MM.1S (cell line): ENCODE data around the gene EPN3.

Experiments used
- DNase-seq: peaks from one replicate; pipeline ENCODE4 v3.0.0-alpha.2; 2015
- H2AFZ ChIP-seq: fragments of 300-600 bp; sonication (generic); 2 replicates; pipeline ENCODE4 v1.6.0; 2016; ENCODE audit warnings: antibody characterized with exemption, low read length
- H3F3A ChIP-seq: fragments of 300-600 bp; sonication (generic); 2 replicates; pipeline ENCODE4 v1.6.1; 2016; ENCODE audit warnings: mild to moderate bottlenecking, antibody characterized with exemption, low read length, moderate library complexity, mixed read lengths; ENCODE audit not compliant: insufficient read depth
- H3K27ac ChIP-seq: fragments of 300-600 bp; sonication (generic); 2 replicates; pipeline ENCODE4 v1.5.1; 2016; ENCODE audit warnings: mild to moderate bottlenecking, low read length
- H3K27me3 ChIP-seq: fragments of 300-600 bp; sonication (generic); replicated peaks from 2 replicates; pipeline ENCODE4 v1.6.0; 2016; ENCODE audit warnings: low read length; ENCODE audit not compliant: insufficient read depth
- H3K36me3 ChIP-seq: fragments of 300-600 bp; sonication (generic); replicated peaks from 2 replicates; pipeline ENCODE4 v1.6.1; 2016; ENCODE audit warnings: mild to moderate bottlenecking, low read length, mixed read lengths; ENCODE audit not compliant: insufficient read depth
- H3K4me1 ChIP-seq: fragments of 300-600 bp; sonication (generic); 2 replicates; pipeline ENCODE4 v1.6.1; 2016; ENCODE audit warnings: low read length, mixed read lengths
- H3K4me2 ChIP-seq: fragments of 300-600 bp; sonication (generic); 2 replicates; pipeline ENCODE4 v1.6.0; 2016; ENCODE audit warnings: low read depth, low read length
- H3K4me3 ChIP-seq: fragments of 300-600 bp; sonication (generic); 2 replicates; pipeline ENCODE4 v1.5.1; 2016; ENCODE audit warnings: low read length, mixed read lengths
- H3K79me2 ChIP-seq: fragments of 300-600 bp; sonication (generic); 2 replicates; pipeline ENCODE4 v1.6.1; 2016; ENCODE audit warnings: mixed run types, low read length, mixed read lengths
- H3K9ac ChIP-seq: fragments of 300-600 bp; sonication (generic); 2 replicates; pipeline ENCODE4 v1.6.1; 2016; ENCODE audit warnings: low read length, mixed read lengths
- H3K9me2 ChIP-seq: fragments of 300-600 bp; sonication (generic); replicated peaks from 2 replicates; pipeline ENCODE4 v1.6.1; 2016; ENCODE audit warnings: mild to moderate bottlenecking, low read length, mixed read lengths; ENCODE audit not compliant: insufficient read depth
- H3K9me3 ChIP-seq: fragments of 300-600 bp; sonication (generic); replicated peaks from 2 replicates; pipeline ENCODE4 v1.6.1; 2016; ENCODE audit warnings: mild to moderate bottlenecking, low read length, mixed read lengths; ENCODE audit not compliant: insufficient read depth
- H4K20me1 ChIP-seq: fragments of 300-600 bp; sonication (generic); 2 replicates; pipeline ENCODE4 v1.6.1; 2016; ENCODE audit warnings: mild to moderate bottlenecking, low read length, moderate library complexity, mixed read lengths; ENCODE audit not compliant: insufficient read depth
- EZH2 ChIP-seq: fragments of 300-600 bp; sonication (generic); optimal IDR thresholded peaks from 2 replicates; pipeline ENCODE3; 2017; ENCODE audit warnings: low read depth, mild to moderate bottlenecking, antibody characterized with exemption, low read length, mixed read lengths
- EZH2phosphoT487 ChIP-seq: fragments of 300-600 bp; sonication (generic); IDR thresholded peaks from 2 replicates; pipeline ENCODE4 v1.6.1; 2018; ENCODE audit warnings: antibody characterized with exemption, low read length
- TF ChIP-seq, protein P1 (sequence below): fragments of 300-600 bp; sonication (generic); IDR thresholded peaks from 2 replicates; pipeline ENCODE4 v1.5.1; 2016; ENCODE audit warnings: antibody characterized with exemption, low read length, mixed read lengths

The EPN3 gene

DNA sequence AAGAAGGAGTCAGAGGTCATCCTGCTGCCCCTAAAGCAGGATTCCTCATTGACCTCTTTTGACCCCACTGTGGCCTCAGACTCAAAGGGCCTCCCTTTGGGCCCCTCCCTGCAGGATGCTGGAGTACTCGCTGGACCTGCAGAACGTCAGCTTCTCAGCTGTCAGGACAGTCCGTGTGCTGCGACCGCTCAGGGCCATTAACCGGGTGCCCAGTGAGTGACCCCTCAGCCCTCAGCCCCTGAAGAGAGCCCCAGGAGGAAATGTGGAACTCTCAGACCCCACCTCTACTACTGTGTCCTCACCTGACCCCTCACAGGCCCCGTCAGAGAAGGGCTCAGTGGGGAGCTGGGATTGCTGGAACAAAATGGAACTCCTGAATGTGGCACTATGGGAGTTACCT is 37.1 kb downstream of the EPN3 start:
- H3K4me2 ChIP-seq: no peak overlapping the region
- no peak overlapping the region for H3K4me3 ChIP-seq
- H3K27me3 ChIP-seq: peaks cover 95% of the 10 kb centered on the region
- no peaks in the 10 kb centered on the region for H3K9me3 ChIP-seq
- no peaks in the 10 kb centered on the region for H3K79me2 ChIP-seq
- TF ChIP-seq EZH2 (no peak), EZH2phosphoT487 (no peak)
- TF ChIP-seq, protein P1, sequence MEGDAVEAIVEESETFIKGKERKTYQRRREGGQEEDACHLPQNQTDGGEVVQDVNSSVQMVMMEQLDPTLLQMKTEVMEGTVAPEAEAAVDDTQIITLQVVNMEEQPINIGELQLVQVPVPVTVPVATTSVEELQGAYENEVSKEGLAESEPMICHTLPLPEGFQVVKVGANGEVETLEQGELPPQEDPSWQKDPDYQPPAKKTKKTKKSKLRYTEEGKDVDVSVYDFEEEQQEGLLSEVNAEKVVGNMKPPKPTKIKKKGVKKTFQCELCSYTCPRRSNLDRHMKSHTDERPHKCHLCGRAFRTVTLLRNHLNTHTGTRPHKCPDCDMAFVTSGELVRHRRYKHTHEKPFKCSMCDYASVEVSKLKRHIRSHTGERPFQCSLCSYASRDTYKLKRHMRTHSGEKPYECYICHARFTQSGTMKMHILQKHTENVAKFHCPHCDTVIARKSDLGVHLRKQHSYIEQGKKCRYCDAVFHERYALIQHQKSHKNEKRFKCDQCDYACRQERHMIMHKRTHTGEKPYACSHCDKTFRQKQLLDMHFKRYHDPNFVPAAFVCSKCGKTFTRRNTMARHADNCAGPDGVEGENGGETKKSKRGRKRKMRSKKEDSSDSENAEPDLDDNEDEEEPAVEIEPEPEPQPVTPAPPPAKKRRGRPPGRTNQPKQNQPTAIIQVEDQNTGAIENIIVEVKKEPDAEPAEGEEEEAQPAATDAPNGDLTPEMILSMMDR: no peak
- H2AFZ ChIP-seq: no peak overlapping the region
- H3K4me1 ChIP-seq: no peaks in the 10 kb centered on the region
- no peaks in the 10 kb centered on the region for H4K20me1 ChIP-seq
- H3K36me3 ChIP-seq: no peaks in the 10 kb centered on the region
- H3K9me2 ChIP-seq: no peaks in the 10 kb centered on the region
- no peak for DNase-seq
- no peak overlapping the region for H3K9ac ChIP-seq
- no peak overlapping the region for H3K27ac ChIP-seq
- no peaks in the 10 kb centered on the region for H3F3A ChIP-seq

DNA sequence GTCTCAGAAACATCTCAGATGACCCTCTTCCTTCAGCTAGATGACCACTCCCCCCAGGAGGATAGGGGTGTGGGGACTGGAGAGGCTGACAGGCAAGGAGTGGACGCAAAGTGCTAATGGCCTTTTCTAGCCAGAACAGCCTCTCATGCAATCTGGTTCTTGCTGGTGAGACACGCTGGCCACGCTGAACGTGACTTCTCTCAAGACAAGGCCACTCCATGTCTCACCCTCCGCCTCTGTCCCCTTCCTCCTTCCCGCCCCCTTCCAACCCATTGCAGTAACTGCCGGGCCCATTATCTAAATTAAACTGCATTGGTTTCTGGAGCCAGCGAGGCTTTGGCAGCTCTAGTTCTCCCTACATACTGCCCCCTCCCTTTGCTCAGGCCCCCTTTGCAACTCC is 37.5 kb downstream of the EPN3 start:
- TF ChIP-seq, protein P1: no peak
- TF ChIP-seq EZH2phosphoT487 (no peak), EZH2 (no peak)
- H3K4me1 ChIP-seq: no peaks in the 10 kb centered on the region
- H3K9me2 ChIP-seq: no peaks in the 10 kb centered on the region
- no peak for DNase-seq
- no peaks in the 10 kb centered on the region for H3F3A ChIP-seq
- no peak overlapping the region for H3K27ac ChIP-seq
- H3K79me2 ChIP-seq: no peaks in the 10 kb centered on the region
- H4K20me1 ChIP-seq: no peaks in the 10 kb centered on the region
- no peak overlapping the region for H3K4me3 ChIP-seq
- H3K9ac ChIP-seq: no peak overlapping the region
- H3K27me3 ChIP-seq: peaks cover 95% of the 10 kb centered on the region
- no peaks in the 10 kb centered on the region for H3K9me3 ChIP-seq
- no peaks in the 10 kb centered on the region for H3K36me3 ChIP-seq
- no peak overlapping the region for H3K4me2 ChIP-seq
- H2AFZ ChIP-seq: no peak overlapping the region

DNA sequence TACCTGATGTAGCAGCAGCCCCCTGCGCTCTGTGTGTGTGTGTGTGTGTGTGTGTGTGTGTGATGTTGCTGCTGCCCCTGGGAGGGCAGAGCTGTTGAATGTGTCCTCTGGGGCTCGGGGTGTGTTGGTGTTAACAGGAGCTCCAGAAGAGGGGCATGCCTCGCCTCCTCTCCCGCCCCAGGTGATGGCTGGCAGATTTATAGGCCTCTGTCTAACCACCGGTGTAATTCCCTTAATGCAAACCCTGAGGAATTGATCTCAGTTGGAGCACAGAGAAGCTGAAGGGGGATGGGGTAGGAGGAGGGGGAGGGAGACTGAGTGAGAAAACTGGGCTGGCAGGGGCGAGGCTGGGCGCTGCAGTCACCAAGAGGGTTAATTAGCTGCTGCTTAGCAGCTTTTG is 38.0 kb downstream of the EPN3 start:
- no peaks in the 10 kb centered on the region for H3K79me2 ChIP-seq
- H3K36me3 ChIP-seq: no peaks in the 10 kb centered on the region
- no peaks in the 10 kb centered on the region for H3K4me1 ChIP-seq
- H3K9me2 ChIP-seq: no peaks in the 10 kb centered on the region
- no peaks in the 10 kb centered on the region for H3K9me3 ChIP-seq
- H4K20me1 ChIP-seq: no peaks in the 10 kb centered on the region
- TF ChIP-seq EZH2phosphoT487 (no peak), EZH2 (no peak)
- TF ChIP-seq, protein P1: no peak
- DNase-seq: no peak
- H2AFZ ChIP-seq: no peak overlapping the region
- no peak overlapping the region for H3K27ac ChIP-seq
- H3K4me3 ChIP-seq: no peak overlapping the region
- H3K4me2 ChIP-seq: no peak overlapping the region
- peaks cover 95% of the 10 kb centered on the region for H3K27me3 ChIP-seq
- no peaks in the 10 kb centered on the region for H3F3A ChIP-seq
- no peak overlapping the region for H3K9ac ChIP-seq

DNA sequence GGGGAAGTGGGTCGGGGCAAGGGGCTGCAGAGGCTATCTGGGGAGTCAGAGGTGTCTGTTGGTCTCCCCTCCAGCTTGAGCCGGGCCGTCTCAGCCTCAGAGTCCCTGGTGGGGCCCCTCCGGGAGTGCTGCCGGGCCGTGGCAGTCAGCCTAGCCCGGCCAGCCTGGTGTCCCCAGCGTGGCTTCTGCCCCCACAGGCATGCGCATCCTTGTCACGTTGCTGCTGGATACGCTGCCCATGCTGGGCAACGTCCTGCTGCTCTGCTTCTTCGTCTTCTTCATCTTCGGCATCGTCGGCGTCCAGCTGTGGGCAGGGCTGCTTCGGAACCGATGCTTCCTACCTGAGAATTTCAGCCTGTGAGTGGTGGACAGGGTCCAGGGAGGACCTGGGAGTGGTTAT is 39.1 kb downstream of the EPN3 start:
- H3K4me1 ChIP-seq: no peaks in the 10 kb centered on the region
- peaks cover 95% of the 10 kb centered on the region for H3K27me3 ChIP-seq
- no peak overlapping the region for H3K4me2 ChIP-seq
- H3K36me3 ChIP-seq: no peaks in the 10 kb centered on the region
- no peaks in the 10 kb centered on the region for H4K20me1 ChIP-seq
- TF ChIP-seq, protein P1: no peak
- TF ChIP-seq EZH2phosphoT487 (no peak), EZH2 (no peak)
- no peak overlapping the region for H3K27ac ChIP-seq
- no peak for DNase-seq
- no peaks in the 10 kb centered on the region for H3K9me3 ChIP-seq
- H2AFZ ChIP-seq: no peak overlapping the region
- H3F3A ChIP-seq: no peaks in the 10 kb centered on the region
- H3K9me2 ChIP-seq: no peaks in the 10 kb centered on the region
- H3K79me2 ChIP-seq: no peaks in the 10 kb centered on the region
- no peak overlapping the region for H3K4me3 ChIP-seq
- no peak overlapping the region for H3K9ac ChIP-seq
